ENCODE data around the gene PDK3.

The PDK3 gene

DNA sequence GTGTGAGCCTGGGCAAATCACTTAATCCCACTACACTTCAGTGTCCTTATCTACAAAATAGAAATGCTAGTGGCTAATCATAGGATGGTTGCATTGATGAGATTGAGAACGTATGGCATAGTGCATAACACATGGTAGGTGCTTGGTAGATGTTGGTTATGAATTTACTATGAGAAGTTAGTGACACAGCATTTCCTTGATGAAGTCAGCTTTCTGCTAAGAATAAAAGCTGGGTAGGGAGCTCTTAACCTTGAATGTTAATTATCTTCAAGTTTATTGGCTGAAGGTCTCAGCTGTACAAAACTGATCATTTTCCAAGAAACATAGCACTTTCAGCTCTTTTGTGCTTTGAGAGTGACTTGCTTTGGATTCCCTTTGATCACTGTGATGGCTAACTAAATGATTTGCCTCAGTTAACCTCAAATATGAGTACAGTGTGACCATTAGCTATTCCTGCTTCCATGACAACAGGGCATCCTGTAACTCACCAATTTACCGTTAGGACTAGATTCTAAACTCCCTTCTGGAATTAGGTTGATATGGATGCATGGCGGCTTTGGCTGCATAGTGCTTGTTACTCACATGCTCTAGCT is 17.8 kb downstream of the PDK3 start:
- no peak for DNase-seq (ENCODE audit: low read depth)

- no peak for DNase-seq (ENCODE audit: low read depth)
Observed at GRCh38 chrX:24483596-24483995, 18.5 kb downstream of the PDK3 start.

DNA sequence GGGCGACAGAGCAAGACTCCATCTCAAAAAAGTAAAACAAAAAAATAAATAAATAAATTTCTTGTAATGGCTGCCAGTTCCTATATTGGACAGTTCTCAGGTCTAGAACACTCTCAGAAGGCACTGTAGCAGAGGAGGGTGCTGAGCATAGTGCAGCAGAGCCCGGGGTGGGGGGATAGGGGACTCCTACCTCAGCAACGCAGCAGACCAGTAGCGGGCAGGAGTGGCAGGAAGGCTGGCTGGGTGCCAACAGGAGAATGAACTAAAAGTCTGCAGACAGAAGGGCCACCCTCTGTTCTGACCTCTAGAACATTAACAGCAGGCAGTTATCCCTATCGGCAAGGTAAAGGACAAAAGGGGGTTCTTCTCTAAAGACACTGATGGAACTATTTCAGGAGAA is 20.2 kb downstream of the PDK3 start:
- DNase-seq (ENCODE audit: low read depth), result no peak

GRCh38 chrX:24485976-24486680 is 21.0 kb downstream of the PDK3 start:
- DNase-seq (ENCODE audit: low read depth), result no peak

- no peak for DNase-seq (ENCODE audit: low read depth)
Observed at GRCh38 chrX:24487571-24487970, 22.5 kb downstream of the PDK3 start.

- DNase-seq (ENCODE audit: low read depth), result no peak
Observed at GRCh38 chrX:24491741-24492140, 26.7 kb downstream of the PDK3 start.

GRCh38 chrX:24493740-24494581 is 28.9 kb downstream of the PDK3 start:
- no peak for DNase-seq (ENCODE audit: low read depth)

GRCh38 chrX:24494647-24495075 is 29.6 kb downstream of the PDK3 start:
- DNase-seq (ENCODE audit: low read depth), result peak; percentile 82

DNA sequence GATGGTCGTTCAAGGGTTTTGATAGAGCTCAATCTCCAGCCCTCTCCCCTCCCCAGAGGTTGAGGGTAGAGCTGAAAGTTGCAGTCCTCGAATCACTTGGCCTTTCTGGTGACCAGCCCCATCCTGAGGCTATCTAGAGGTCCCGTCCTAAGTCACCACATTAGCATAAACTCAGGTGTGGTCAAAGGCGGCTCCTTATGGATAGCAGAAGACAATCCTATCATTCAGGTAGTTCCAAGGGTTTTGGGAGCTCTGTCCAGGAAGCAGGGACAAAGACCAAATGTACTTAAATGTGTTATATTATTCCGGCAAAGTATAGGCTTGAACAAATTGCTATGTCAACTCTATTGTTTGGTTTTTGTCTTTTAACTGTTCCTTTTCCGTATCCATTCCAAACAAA is 30.6 kb downstream of the PDK3 start:
- DNase-seq (ENCODE audit: low read depth), result no peak

GRCh38 chrX:24498181-24498580 is 33.1 kb downstream of the PDK3 start:
- DNase-seq (ENCODE audit: low read depth), result no peak

DNA sequence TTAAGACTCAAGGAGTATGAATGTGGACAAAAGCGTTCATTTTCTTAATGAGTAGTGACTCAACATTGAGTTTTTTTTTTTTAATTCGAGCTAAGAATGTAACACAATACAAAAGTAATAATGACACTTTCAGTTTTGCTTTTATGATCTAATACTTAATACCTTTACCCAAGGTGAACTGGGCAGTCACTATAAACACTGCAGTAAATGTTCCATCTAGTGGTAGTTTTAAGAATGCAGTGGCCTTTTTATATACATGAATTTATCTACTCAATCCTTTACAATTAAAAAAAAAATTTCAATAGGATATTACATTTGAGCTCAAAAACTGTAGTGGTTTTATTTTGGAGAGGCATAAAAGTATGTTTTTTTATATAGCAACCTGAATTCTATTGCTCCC is 33.9 kb downstream of the PDK3 start:
- peak; percentile 20 for DNase-seq (ENCODE audit: low read depth)

DNA sequence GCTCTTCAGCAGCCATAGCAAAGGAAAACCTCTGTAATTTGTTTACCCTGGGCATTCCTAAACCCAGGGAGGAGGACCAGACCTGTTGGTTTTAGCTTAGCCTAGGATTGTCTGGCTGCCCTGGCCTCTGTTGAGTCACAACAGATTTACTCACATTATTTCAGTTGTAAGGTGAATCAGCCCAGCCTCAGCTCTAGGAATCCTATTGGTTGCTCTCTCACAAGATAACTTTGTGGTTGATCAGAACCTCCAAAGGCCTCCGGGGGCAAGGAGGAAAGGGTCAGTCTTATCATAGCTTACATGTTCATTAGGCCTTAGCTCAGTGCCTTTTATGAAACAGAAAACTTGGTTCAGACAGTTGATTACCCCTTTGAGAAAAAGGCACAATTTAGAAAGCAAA is 41.0 kb downstream of the PDK3 start:
- DNase-seq (ENCODE audit: low read depth), result peak; percentile 57

GRCh38 chrX:24508375-24508774 is 43.3 kb downstream of the PDK3 start:
- DNase-seq (ENCODE audit: low read depth), result no peak

DNA sequence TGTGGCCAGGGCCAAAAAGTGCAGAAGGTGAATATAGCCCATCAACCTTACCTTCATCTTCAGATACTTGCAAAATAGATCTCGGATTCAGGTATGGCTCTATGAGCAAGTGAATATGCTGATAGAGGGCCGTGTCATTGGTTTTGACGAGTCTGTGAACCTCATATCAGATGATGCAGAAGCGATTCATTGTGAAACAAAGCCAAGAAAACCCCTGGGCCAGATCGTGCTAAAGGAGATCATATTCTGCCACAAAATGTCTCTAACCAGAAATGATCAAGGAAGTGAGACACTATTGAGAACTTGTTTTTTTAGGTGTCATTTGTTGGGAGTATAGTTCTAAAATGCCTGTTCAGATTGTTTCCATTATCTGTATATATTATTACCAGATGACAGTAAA is 48.3 kb downstream of the PDK3 start:
- DNase-seq (ENCODE audit: low read depth), result no peak

GRCh38 chrX:24515447-24515846 is 50.4 kb downstream of the PDK3 start:
- peak; percentile 16 for DNase-seq (ENCODE audit: low read depth)

DNA sequence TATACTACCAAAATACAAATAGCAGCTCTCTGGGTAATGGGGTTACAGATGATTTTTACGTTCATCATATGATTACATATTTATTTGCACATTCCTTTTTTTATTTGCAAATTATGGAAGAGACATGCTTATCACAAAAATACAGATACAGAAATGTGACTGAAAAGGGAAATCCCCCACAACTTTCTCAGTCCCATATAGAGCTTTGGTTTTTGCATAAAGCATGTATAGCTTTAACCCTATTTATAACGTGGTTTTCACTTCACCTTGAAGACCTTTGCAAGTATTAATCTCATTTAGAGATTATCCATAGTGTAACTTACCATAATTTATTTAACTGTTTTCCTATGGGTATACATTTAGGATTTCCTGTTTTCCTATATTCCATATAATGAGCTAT is 55.4 kb downstream of the PDK3 start:
- DNase-seq (ENCODE audit: low read depth), result no peak

GRCh38 chrX:24525455-24525854 is 60.4 kb downstream of the PDK3 start:
- no peak for DNase-seq (ENCODE audit: low read depth)

GRCh38 chrX:24526616-24527015 is 61.5 kb downstream of the PDK3 start:
- no peak for DNase-seq (ENCODE audit: low read depth)

DNA sequence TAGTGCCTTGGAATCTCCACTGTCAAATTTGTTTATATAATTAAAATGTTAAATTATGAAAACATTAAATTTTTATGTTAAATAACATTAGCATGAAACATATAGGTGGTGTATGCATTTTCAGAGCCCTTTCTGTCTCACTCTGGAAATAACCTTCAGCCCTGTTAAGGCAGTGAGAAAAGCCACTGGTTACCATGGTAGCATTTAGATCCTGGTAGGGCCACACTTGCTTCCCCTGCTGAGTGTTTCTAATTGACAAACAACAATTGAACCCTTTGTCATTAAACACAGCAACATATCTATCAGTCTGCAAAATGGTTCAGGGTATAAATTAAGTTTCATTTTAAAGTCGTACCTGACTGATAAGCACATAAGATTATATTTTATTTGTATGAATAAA is 63.5 kb downstream of the PDK3 start:
- no peak for DNase-seq (ENCODE audit: low read depth)

GRCh38 chrX:24536551-24536950 is 71.5 kb downstream of the PDK3 start:
- DNase-seq (ENCODE audit: low read depth), result no peak

DNA sequence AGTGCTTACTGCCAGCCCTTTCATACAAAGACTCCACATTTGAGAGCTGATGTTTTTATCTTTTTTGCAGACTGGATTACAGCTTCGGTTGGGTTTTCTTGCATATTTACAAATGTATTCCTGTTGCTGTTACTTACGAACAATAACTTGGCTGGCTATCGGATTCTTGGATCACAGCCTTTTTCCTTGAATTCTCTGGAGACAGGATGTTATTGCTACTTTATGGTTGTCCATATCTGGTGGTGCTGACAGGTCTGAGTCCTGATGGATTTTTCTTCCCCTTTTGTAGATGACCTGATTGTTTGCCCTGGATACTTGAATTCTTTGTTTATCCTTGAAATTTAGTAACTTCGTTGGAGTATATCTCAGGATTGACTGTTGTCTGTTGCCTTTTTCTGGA is 77.7 kb downstream of the PDK3 start:
- DNase-seq (ENCODE audit: low read depth), result no peak

DNA sequence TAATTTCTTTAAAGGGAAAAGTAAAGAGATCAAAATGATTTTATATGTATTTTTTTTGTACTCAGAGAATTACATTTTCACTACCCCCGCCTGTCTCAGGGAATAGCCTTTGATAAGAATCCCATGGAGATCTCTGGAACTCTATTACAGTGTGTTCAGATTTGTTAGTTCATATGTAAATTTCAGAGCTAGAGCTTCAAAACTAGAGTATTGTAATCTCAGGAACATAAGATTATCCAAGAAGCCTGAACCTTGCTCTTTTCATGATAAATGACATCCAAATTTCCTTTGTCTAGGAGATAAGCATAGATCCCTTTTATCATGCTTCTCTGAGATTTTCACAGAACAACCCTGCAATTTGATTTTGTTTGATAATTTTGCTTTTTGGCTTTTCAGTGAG is 82.9 kb downstream of the PDK3 start:
- DNase-seq (ENCODE audit: low read depth), result no peak

- DNase-seq (ENCODE audit: low read depth), result no peak
Observed at GRCh38 chrX:24550166-24550565, 85.1 kb downstream of the PDK3 start.

All from iris pigment epithelial cell (primary cell).